Transverse colon (tissue), 4 donors: ENCODE data around the gene CBX3. TPM values are rescaled to one million over a fixed set of nuclear protein-coding genes. Genes with fewer than 3 reads are reported as not detected.
"Not testable (repeated sequence)": the region's sequence is repeated elsewhere in the genome, so short reads cannot be mapped to it uniquely, and the experiment has no call there.

Experiments used
- DNase-seq: peaks from one replicate; pipeline ENCODE4 v3.0.0-alpha.2; 2019
- H3K27ac ChIP-seq, 4 donors: fragments of 200-600 bp; sonication (generic); 2 replicates each; pipeline ENCODE4 v1.5.1; 2016 to 2018; ENCODE audit warnings: inconsistent platforms in 4 of 4
- H3K27me3 ChIP-seq: fragments of 200-600 bp; sonication (generic); 2 replicates; pipeline ENCODE4 v1.5.1; 2017; ENCODE audit warnings: inconsistent platforms
- H3K36me3 ChIP-seq, 4 donors: fragments of 200-600 bp; sonication (generic); 2 replicates each; pipeline ENCODE4 v1.5.1; 2017 to 2019; ENCODE audit warnings: inconsistent platforms in 4 of 4
- H3K4me1 ChIP-seq, 4 donors: fragments of 200-600 bp; sonication (generic); 2 replicates each; pipeline ENCODE4 v1.5.1; 2017 to 2020; ENCODE audit warnings: inconsistent platforms in 4 of 4
- H3K4me3 ChIP-seq, 4 donors: fragments of 200-600 bp; sonication (generic); 1 replicate in 1 of 4; 2 replicates in 3 of 4; pipeline versions ENCODE4 v1.5.1 to v1.6.1; 2017 to 2019; ENCODE audit warnings: inconsistent platforms in 4 of 4
- H3K9me3 ChIP-seq, 2 donors: fragments of 200-600 bp; sonication (generic); 2 replicates each; pipeline ENCODE4 v1.5.1; 2017 to 2019; ENCODE audit warnings: inconsistent platforms in 2 of 2
- CTCF ChIP-seq, 5 experiments: fragments of 200-600 bp in 3 of 5; fragments of 450-650 bp in 2 of 5; sonication (generic) in 3 of 5; IDR thresholded peaks; 1 replicate in 2 of 5; 2 replicates in 3 of 5; pipeline ENCODE4 v1.5.1; 2016 to 2017; ENCODE audit warnings: antibody characterized with exemption in 5 of 5, inconsistent platforms in 3 of 5, mild to moderate bottlenecking in 2 of 5, moderate library complexity in 1 of 5
- EP300 ChIP-seq: sonication (generic); formaldehyde crosslinking; IDR thresholded peaks from one replicate; pipeline ENCODE4 v1.6.1; 2017; ENCODE audit warnings: antibody characterized with exemption, low read depth
- POLR2A ChIP-seq: fragments of 450-650 bp; IDR thresholded peaks from one replicate; pipeline ENCODE4 v1.6.1; 2016; ENCODE audit warnings: antibody characterized with exemption, mild to moderate bottlenecking, moderate library complexity
- POLR2AphosphoS5 ChIP-seq, 3 donors: sonication (generic); formaldehyde crosslinking; IDR thresholded peaks; one replicate each; pipeline ENCODE4 v1.6.1; 2016; ENCODE audit warnings: antibody characterized with exemption in 3 of 3
- WGBS, 2 donors: methylation state at CpG; one replicate each; pipeline ENCODE4 v1.1.5; 2018; ENCODE audit warnings: low coverage in 1 of 2; 5-methylcytosine and 5-hydroxymethylcytosine counted together
- in situ Hi-C, 4 donors: fragments of 200-750 bp; cut with MboI; loops; one replicate each; pipeline versions ENCODE4 v1.15.0 to v1.15.1; 2017; ENCODE audit warnings: low sequenced_read_pairs in 3 of 4, low pct_ligation_motif_present in 1 of 4, low pct_unique_long_range_greater_than_20kb in 1 of 4
- intact Hi-C: fragments of 100-400 bp; cut with DNase I; formaldehyde crosslinking; loops from one replicate; pipeline ENCODE4 v1.15.1; 2023; ENCODE audit warnings: low total_unique reads
- total RNA-seq, 4 donors: library from RNA; depleted of rRNA; stranded (reverse); fragments of >200 nt; gene quantifications; one replicate each; pipeline ENCODE4 v1.1.0, GENCODE V29; 2016

CBX3 gene
- total RNA-seq, 4 donors from 2014 or later: 48.2 to 107 (median 60.3) TPM

GRCh38 chr7:26245150-26245549, 43.6 kb downstream of the CBX3 start:
- intact Hi-C loops: no loop called here
- H3K36me3 ChIP-seq: no peaks in the 10 kb centered on the region
- H3K27ac ChIP-seq: no peak overlapping the region
- 95 to 100% methylated on average over 2 to 13 of the region's 13 CpGs for WGBS, 2 donors
- in situ Hi-C loops: no loop called here
- no peaks in the 10 kb centered on the region for H3K4me1 ChIP-seq
- no peak for TF ChIP-seq EP300
- no peak for TF ChIP-seq CTCF (IDR thresholded peaks at IDR 0.05)
- no peak for TF ChIP-seq POLR2A
- TF ChIP-seq POLR2AphosphoS5 (IDR thresholded peaks at IDR 0.05): no peak
- H3K9me3 ChIP-seq: no peaks in the 10 kb centered on the region
- no peak for DNase-seq
- no peak overlapping the region for H3K4me3 ChIP-seq
- H3K27me3 ChIP-seq: no peaks in the 10 kb centered on the region

- H3K4me1 ChIP-seq: no peaks in the 10 kb centered on the region
- 86% methylated on average over 12 of the region's 12 CpGs; no CpG with 5 or more reads in 1 of the 2 donors for whole genome bisulfite sequencing, 2 donors
- no peak overlapping the region for H3K4me3 ChIP-seq
- no peak overlapping the region for H3K27ac ChIP-seq
- no peaks in the 10 kb centered on the region for H3K9me3 ChIP-seq
- in situ Hi-C loops (no loop called here), intact Hi-C loops (no loop called here)
- H3K27me3 ChIP-seq: no peaks in the 10 kb centered on the region
- H3K36me3 ChIP-seq: no peaks in the 10 kb centered on the region
- no peak for DNase-seq
- TF ChIP-seq EP300: no peak
- TF ChIP-seq POLR2A: no peak
- no peak for TF ChIP-seq POLR2AphosphoS5 (IDR thresholded peaks at IDR 0.05)
- no peak for TF ChIP-seq CTCF (IDR thresholded peaks at IDR 0.05)
Observed at GRCh38 chr7:26250239-26250638, 48.7 kb downstream of the CBX3 start.

- intact Hi-C loops, H3K27ac ChIP-seq, H3K36me3 ChIP-seq, H3K4me3 ChIP-seq, H3K27me3 ChIP-seq, H3K4me1 ChIP-seq, H3K9me3 ChIP-seq, in situ Hi-C loops, DNase-seq: not testable (repeated sequence)
- 99% methylated on average over 11 of the region's 29 CpGs; no CpG with 5 or more reads in 1 of the 2 donors for WGBS, 2 donors
Observed at GRCh38 chr7:26261866-26262265, 60.3 kb downstream of the CBX3 start.

Other genes with a start within 250 kb of the CBX3 start
- gene NFE2L3, start 49.5 kb upstream of the CBX3 start, total RNA-seq: 10 to 100 TPM in 1 of 4 donors, 1 to 10 TPM in 3; 1.4 to 11.4 (median 6.6) TPM
- 100 to 1,000 TPM; 123 to 362 (median 208) TPM for gene HNRNPA2B1, start 999 bp upstream of the CBX3 start, total RNA-seq
- 1 to 10 TPM in 3 of 4 donors, not detected in 1; 1.5 to 5.9 (median 3.1) TPM for gene SNX10, start 90.1 kb downstream of the CBX3 start, total RNA-seq